Mesodermal cell (in vitro differentiated cells): ENCODE data around the gene MTUS2.

Experiments used
- H3K27ac ChIP-seq: 2 replicates; pipeline ENCODE4 v1.7.0; 2013; ENCODE audit warnings: mild to moderate bottlenecking, low read depth, low read length, moderate library complexity; ENCODE audit not compliant: severe bottlenecking
- H3K36me3 ChIP-seq: 2 replicates; pipeline ENCODE4 v1.7.1; 2013; ENCODE audit warnings: mild to moderate bottlenecking, low read length, moderate library complexity; ENCODE audit not compliant: control insufficient read depth, insufficient read depth
- H3K4me1 ChIP-seq: one replicate; pipeline ENCODE4 v1.7.1; 2013; ENCODE audit warnings: mild to moderate bottlenecking, low read length; ENCODE audit not compliant: insufficient read depth, control insufficient read depth, poor library complexity, severe bottlenecking
- H3K4me3 ChIP-seq: 2 replicates; pipeline ENCODE4 v1.7.0; 2013; ENCODE audit warnings: low read length, control low read depth, mild to moderate bottlenecking; ENCODE audit not compliant: insufficient read depth, poor library complexity, severe bottlenecking; ENCODE audit errors: extremely low read depth
- H3K9me3 ChIP-seq: 2 replicates; pipeline ENCODE4 v1.7.1; 2013; ENCODE audit warnings: mild to moderate bottlenecking, low read length, moderate library complexity; ENCODE audit not compliant: control insufficient read depth
- WGBS, 2 experiments: methylation state at CpG; one replicate each; pipeline ENCODE4 v1.1.5; 2013; ENCODE audit warnings: missing lambda C conversion rate in 2 of 2; ENCODE audit not compliant: insufficient coverage in 2 of 2; 5-methylcytosine and 5-hydroxymethylcytosine counted together

The MTUS2 gene

GRCh38 chr13:29456419-29456818 lies 636.3 kb downstream of the MTUS2 start:
- Histone ChIP-seq H3K4me3 (no peak overlapping the region), H3K27ac (no peak overlapping the region), H3K36me3 (no peaks in the 10 kb centered on the region), H3K4me1 (no peaks in the 10 kb centered on the region), H3K9me3 (no peaks in the 10 kb centered on the region)
- WGBS, 2 experiments: 100% methylated on average over 1 of the region's 1 CpG; no CpG with 5 or more reads in 1 of the 2 experiments

DNA sequence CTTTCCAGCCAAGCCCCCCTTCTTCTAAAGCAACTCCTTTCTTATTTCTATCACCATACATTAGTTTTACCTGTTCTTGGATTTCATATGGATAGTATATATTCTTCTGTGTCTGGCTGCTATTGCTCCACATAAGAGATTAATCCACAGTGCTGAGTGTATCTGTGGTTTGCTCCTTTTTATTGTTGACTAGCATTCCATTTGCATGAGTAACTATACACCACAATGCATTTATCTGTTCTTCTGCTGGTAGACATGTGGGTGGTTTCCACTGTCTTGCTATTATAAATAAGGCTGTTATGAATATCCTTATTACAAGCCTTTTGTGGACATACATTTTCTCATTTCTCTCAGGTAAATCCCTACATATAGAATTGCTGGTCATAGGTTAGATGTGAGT lies 637.2 kb downstream of the MTUS2 start:
- Histone ChIP-seq H3K36me3 (no peaks in the 10 kb centered on the region), H3K4me1 (no peaks in the 10 kb centered on the region), H3K4me3 (no peak overlapping the region), H3K9me3 (no peaks in the 10 kb centered on the region), H3K27ac (no peak overlapping the region)

- H3K9me3 ChIP-seq: no peaks in the 10 kb centered on the region
- H3K27ac ChIP-seq: no peak overlapping the region
- H3K4me3 ChIP-seq: no peak overlapping the region
- 75% methylated on average over 1 of the region's 1 CpG; no CpG with 5 or more reads in 1 of the 2 experiments for WGBS, 2 experiments
- no peaks in the 10 kb centered on the region for H3K4me1 ChIP-seq
- no peaks in the 10 kb centered on the region for H3K36me3 ChIP-seq
Measured at GRCh38 chr13:29458419-29458818, 638.3 kb downstream of the MTUS2 start.

DNA sequence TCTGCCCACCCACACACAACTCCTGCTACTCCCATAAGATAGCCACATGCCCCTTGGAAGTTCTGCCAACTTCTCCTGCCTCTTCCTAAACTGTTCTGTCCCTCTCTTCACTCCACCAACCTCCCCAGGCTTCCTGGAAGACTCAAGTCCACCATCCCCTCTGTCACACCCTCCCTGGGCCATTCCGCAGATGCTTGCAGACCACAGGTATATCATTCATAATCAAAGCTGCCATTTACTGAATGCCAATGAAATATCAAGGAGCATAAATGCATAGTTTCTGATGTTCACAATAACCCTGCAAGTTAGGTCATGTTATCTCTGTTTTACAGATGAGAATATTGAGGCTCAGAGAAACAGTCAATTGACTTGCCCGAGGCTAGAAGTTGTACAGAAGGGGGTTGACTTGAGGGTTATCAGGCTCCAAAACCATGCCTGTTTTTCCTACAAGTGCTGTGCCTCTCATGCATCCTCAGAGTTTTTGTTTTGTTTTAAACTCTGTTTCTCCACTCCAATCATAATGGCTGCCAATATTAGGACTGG lies 639.7 kb downstream of the MTUS2 start:
- no peak overlapping the region for H3K27ac ChIP-seq
- H3K36me3 ChIP-seq: no peaks in the 10 kb centered on the region
- H3K9me3 ChIP-seq: no peaks in the 10 kb centered on the region
- 83 to 100% methylated on average over 1 of the region's 2 CpGs for WGBS, 2 experiments
- H3K4me1 ChIP-seq: no peaks in the 10 kb centered on the region
- no peak overlapping the region for H3K4me3 ChIP-seq

GRCh38 chr13:29464105-29464679 lies 644.1 kb downstream of the MTUS2 start:
- 82 to 90% methylated on average over 4 of the region's 4 CpGs for WGBS, 2 experiments
- no peaks in the 10 kb centered on the region for H3K9me3 ChIP-seq
- no peaks in the 10 kb centered on the region for H3K36me3 ChIP-seq
- no peak overlapping the region for H3K27ac ChIP-seq
- no peak overlapping the region for H3K4me3 ChIP-seq
- H3K4me1 ChIP-seq: no peaks in the 10 kb centered on the region

GRCh38 chr13:29465741-29466293 lies 645.7 kb downstream of the MTUS2 start:
- Histone ChIP-seq H3K27ac (no peak overlapping the region), H3K4me3 (no peak overlapping the region), H3K4me1 (no peaks in the 10 kb centered on the region), H3K36me3 (no peaks in the 10 kb centered on the region), H3K9me3 (no peaks in the 10 kb centered on the region)
- WGBS, 2 experiments: 93 to 98% methylated on average over 4 of the region's 6 CpGs

DNA sequence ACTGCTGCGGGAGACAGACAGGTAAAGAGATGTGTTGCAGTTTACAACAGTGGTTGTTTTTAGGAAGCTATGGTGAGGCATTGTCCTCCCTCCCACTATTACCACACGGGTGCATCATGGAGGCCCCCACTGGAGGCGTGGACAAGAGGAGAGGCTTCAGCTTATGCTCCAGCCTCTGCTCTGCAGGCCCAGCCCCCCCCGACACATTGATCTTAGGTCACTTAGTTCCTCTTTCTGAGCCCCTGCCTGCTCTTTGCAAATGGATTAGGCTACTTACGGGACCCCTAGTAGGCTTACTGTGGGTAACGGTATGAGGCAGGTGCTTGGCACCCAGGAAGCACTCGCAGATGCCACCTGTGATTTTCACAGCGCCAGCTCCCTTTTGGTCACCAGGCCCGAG lies 651.4 kb downstream of the MTUS2 start:
- Histone ChIP-seq H3K4me1 (no peaks in the 10 kb centered on the region), H3K36me3 (no peaks in the 10 kb centered on the region), H3K4me3 (no peak overlapping the region), H3K9me3 (no peaks in the 10 kb centered on the region), H3K27ac (no peak overlapping the region)
- 91 to 93% methylated on average over 7 of the region's 9 CpGs for WGBS, 2 experiments

DNA sequence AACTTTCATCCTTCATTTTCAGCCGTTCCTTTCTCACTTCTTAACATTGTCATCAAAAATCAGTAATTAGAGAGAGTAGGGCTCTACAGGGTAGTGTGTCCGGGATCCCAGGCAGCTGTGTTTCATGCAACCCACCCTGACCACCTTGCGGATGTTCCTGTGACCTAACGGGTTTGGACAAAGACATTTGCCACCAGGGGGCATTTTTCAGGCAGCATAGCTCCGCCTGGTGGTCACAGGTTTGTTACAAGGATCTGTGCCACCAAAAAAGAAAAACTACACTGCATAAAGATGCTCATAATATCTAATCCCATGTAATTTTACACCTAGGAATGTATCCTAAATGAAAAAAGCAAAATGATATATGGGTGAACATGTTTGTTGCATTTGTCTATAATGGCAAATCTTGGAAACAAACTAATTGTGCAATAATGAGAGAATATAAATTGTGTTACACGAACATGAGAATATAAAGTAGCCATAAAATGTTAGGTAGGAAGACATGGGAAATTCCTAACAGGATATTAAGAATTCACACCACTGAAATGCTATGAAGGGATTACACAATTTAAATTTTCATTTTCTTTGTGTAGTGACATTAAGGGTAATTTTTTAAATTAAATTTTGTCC lies 652.3 kb downstream of the MTUS2 start:
- Histone ChIP-seq H3K27ac (no peak overlapping the region), H3K36me3 (no peaks in the 10 kb centered on the region), H3K4me1 (no peaks in the 10 kb centered on the region), H3K4me3 (no peak overlapping the region), H3K9me3 (no peaks in the 10 kb centered on the region)
- WGBS, 2 experiments: 47 to 63% methylated on average over 5 of the region's 6 CpGs

DNA sequence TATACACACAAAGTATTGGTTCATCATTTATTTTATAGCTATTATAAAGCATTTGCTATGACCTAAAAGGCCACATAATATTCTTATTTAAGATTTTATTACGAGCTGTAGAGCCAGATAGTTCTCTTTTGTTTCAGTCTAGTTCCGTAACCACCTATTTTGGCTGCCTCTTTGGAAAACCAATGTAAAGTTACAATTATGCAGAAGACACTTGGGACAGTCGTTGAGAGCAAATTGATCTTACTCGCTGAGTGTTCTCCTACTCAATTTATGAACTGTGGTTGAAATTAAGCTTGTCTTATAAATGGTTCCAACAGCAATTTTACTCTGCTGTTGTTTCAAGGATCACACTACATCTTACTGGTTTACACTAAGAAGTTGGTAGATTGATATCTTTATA lies 653.0 kb downstream of the MTUS2 start:
- H3K36me3 ChIP-seq: no peaks in the 10 kb centered on the region
- H3K27ac ChIP-seq: no peak overlapping the region
- H3K4me3 ChIP-seq: no peak overlapping the region
- no peaks in the 10 kb centered on the region for H3K9me3 ChIP-seq
- no peaks in the 10 kb centered on the region for H3K4me1 ChIP-seq
- whole genome bisulfite sequencing, 2 experiments: 100% methylated on average over 2 of the region's 4 CpGs; no CpG with 5 or more reads in 1 of the 2 experiments

- H3K4me1 ChIP-seq: no peaks in the 10 kb centered on the region
- H3K9me3 ChIP-seq: no peaks in the 10 kb centered on the region
- H3K4me3 ChIP-seq: no peak overlapping the region
- H3K36me3 ChIP-seq: no peaks in the 10 kb centered on the region
- no CpG with 5 or more reads among the region's 3 CpGs for WGBS, 2 experiments
- no peak overlapping the region for H3K27ac ChIP-seq
Measured at GRCh38 chr13:29474991-29475390, 654.9 kb downstream of the MTUS2 start.

DNA sequence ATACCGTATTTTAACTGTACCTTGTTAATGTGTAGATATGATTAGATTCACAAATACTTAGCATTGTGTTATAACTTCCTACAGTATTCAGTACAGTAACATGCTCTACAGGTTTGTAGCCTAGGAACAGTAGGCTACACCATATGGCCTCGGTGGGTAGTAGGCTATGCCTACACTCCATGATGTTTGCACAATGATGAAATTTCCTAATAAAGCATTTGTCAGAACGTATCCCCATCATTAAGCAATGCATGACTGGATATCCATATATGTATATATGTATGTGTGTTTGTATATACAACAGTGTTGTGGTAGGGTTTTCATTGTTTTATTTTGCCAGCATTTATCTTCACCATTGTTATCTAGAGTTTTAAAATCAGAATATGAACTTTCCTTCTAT lies 655.9 kb downstream of the MTUS2 start:
- Histone ChIP-seq H3K9me3 (no peaks in the 10 kb centered on the region), H3K27ac (no peak overlapping the region), H3K4me3 (no peak overlapping the region), H3K36me3 (no peaks in the 10 kb centered on the region), H3K4me1 (no peaks in the 10 kb centered on the region)
- WGBS, 2 experiments: 100% methylated on average over 1 of the region's 3 CpGs; no CpG with 5 or more reads in 1 of the 2 experiments
